Ovary (tissue), 3 donors: ENCODE measurements around the gene UCK2.

Source experiments
- POLR2A ChIP-seq: fragments of 450-650 bp; IDR thresholded peaks from one replicate; pipeline ENCODE4 v1.6.1; 2017; ENCODE audit warnings: antibody characterized with exemption, mild to moderate bottlenecking, moderate library complexity
- TF ChIP-seq, protein P1 (sequence below), 3 donors: fragments of 450-650 bp in 2 of 3; fragments of 200-600 bp in 1 of 3; IDR thresholded peaks; one replicate each; pipeline versions ENCODE4 v1.5.1 to v1.8.0; 2016 to 2022; ENCODE audit warnings: antibody characterized with exemption in 3 of 3, mild to moderate bottlenecking in 1 of 3
- donor health status: DM: no; HTN: no; CAD: no.

DNA sequence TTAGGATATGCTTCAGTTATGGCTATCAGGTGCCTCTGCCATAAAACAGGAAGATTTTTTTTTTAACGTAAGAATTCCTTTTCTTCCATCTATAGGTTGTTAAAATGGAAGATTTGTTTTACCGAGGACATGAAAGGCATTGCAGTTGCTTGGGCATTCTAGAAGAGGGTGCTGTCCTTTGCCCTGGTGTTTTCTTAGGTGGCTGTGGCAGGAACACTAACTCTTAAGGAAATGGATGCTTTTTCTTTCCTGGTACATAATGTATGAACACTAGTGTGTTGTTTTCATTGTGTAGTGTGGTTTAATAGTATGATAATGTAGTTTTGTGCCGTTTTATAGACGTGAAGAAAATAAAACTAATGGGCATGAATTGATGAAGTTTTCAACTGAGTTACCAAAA, 47.2 kb downstream of the UCK2 start:
- TF ChIP-seq, protein P1, sequence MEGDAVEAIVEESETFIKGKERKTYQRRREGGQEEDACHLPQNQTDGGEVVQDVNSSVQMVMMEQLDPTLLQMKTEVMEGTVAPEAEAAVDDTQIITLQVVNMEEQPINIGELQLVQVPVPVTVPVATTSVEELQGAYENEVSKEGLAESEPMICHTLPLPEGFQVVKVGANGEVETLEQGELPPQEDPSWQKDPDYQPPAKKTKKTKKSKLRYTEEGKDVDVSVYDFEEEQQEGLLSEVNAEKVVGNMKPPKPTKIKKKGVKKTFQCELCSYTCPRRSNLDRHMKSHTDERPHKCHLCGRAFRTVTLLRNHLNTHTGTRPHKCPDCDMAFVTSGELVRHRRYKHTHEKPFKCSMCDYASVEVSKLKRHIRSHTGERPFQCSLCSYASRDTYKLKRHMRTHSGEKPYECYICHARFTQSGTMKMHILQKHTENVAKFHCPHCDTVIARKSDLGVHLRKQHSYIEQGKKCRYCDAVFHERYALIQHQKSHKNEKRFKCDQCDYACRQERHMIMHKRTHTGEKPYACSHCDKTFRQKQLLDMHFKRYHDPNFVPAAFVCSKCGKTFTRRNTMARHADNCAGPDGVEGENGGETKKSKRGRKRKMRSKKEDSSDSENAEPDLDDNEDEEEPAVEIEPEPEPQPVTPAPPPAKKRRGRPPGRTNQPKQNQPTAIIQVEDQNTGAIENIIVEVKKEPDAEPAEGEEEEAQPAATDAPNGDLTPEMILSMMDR (IDR thresholded peaks at IDR 0.05), result no peak
- no peak for TF ChIP-seq POLR2A
